ENCODE measurements around the gene SAMD4A.

DNA sequence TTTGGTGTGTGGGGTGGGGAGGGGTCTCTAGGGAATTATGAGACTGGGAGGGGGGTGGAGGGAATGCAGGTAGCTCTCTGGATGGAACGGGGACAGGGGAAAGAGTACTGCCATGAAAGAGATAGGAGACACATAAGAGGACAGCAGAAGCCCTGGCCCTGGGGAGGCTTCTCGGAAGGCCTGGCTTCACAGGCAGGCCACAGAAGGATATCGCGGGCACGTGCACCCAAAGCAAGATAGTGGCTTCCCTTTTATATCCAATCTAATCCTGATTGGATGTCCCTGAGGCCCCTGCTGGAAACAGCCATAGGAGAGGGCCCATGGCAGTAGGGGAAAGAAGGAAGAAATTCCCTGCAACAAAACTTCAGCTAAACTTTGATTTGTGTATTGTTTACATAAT lies 222.2 kb downstream of the SAMD4A start:
- TF ChIP-seq, protein P1, sequence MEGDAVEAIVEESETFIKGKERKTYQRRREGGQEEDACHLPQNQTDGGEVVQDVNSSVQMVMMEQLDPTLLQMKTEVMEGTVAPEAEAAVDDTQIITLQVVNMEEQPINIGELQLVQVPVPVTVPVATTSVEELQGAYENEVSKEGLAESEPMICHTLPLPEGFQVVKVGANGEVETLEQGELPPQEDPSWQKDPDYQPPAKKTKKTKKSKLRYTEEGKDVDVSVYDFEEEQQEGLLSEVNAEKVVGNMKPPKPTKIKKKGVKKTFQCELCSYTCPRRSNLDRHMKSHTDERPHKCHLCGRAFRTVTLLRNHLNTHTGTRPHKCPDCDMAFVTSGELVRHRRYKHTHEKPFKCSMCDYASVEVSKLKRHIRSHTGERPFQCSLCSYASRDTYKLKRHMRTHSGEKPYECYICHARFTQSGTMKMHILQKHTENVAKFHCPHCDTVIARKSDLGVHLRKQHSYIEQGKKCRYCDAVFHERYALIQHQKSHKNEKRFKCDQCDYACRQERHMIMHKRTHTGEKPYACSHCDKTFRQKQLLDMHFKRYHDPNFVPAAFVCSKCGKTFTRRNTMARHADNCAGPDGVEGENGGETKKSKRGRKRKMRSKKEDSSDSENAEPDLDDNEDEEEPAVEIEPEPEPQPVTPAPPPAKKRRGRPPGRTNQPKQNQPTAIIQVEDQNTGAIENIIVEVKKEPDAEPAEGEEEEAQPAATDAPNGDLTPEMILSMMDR (IDR thresholded peaks at IDR 0.05), result no peak
- TF ChIP-seq POLR2A (IDR thresholded peaks at IDR 0.05) (no peak), POLR2AphosphoS5 (IDR thresholded peaks at IDR 0.05) (no peak), EP300 (IDR thresholded peaks at IDR 0.05; ENCODE audit: low read depth) (no peak)

Data from transverse colon (tissue), 4 donors.